HG03025 (cell line): ENCODE measurements around the gene FCGR3A.

Experiments
- ATAC-seq: cut with Tn5 transposase; IDR thresholded peaks from one replicate; pipeline ENCODE4 v1.9.1; 2021; ENCODE audit warnings: mild to moderate bottlenecking, moderate library complexity; ENCODE audit not compliant: unreplicated experiment, low FRiP score

FCGR3A gene

DNA sequence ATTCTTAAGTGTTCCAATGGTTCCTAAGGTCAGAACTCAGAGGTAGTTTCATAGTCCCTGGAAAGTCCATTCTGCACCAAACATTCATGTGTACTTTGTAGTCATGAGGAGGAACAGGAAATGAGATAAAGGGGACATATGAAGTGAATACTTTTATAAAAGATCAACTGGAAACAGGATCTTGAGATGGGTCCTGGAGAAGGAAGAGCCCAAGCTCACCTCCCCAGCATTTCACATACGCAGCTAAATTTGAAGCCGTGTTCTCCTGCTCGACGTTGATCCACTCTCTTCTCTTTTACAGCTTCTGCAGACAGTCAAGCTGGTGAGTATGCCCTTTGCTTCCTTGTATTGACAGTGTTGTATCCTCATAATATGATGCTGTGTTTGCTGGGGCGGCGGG lies 43.9 kb downstream of the FCGR3A start:
- ATAC-seq, result no peak

DNA sequence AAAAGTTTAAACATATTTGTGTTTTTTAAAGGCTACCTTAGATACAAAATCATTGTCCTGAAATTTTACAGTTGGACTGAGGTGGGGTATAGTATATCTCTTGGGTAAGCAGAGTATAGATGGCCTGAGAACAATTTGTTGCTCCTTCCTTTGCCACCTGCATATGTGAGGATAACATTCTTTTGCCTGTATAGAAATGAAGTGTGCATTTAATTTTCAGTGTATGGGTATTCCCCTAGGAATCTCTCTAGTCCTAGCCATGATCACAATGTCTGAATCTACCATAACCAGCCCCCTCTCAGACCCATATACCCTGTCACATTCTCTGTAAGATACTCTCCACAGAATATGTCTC lies 46.2 kb downstream of the FCGR3A start:
- ATAC-seq, result no peak

DNA sequence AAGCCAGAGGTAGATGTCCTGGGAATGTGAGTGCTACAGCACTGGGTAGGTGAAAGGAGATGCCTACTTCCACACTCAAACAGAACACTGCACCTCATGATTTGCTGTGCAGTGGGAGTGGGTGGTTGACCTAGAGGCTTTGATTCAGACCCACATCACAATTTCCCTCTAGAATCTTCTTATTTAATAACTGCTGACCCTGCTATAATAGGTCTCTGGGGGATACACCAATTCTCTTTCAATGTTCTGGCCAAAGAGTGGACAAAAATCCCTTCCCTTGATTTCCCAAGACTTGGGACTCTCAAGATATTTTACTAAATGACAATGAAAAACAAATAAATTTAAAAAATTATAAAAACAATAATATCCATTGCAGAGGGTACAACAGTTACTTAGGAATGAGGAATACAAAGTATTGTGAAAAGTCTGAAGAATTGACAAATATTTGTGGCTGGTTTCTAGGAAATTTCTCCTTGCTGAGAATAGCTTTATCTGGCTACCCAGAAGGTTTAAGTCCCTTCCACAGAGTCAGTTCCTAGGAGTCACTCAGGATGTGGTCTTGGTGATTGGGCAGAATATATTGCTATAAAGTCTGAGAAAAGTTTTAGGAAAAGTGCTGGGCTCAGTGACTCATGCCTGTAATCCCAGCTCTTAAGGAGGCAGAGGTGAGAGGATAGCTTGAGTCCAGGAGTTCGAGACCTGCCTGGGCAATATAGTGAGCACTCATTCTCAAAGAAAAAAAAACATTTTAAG lies 46.8 kb downstream of the FCGR3A start:
- no peak for ATAC-seq

DNA sequence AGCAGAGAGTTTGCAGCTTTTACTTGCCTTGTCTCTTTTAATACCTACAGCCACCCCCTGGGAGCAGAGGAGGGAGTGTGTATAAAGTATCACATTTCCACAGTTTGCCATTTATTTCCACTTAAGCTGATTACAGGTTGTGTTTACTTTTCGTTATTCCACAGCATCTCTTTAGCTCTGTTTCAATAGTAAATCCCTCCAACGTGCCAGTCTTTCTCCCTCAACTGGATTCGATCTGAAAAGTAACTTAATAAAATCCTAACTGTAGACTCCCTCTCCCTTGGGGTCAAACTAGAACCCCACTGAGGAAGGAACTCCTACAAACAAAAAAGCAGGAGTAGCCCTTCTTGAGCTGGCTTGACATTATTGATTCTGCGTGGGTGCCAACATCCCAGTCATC lies 47.4 kb downstream of the FCGR3A start:
- ATAC-seq, result no peak

DNA sequence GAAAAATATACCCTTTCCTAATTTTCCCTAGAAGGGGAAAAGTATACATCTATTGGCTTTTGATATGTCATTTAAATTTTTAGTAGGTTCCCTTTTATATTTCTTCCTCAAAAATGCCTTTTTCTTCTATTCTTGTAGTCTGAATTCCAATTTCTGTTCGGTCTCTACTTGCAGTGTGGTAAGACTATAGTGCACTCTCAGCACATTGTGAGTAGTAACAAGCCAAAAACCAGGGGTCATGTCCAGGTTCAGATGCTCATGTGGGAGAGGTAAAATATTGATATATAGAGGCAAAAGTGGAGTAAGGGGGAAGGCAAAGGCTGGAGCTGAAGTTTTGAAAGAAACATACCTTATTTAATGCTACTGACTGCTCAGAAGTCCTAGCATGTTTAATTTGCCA lies 48.4 kb downstream of the FCGR3A start:
- ATAC-seq, result no peak

DNA sequence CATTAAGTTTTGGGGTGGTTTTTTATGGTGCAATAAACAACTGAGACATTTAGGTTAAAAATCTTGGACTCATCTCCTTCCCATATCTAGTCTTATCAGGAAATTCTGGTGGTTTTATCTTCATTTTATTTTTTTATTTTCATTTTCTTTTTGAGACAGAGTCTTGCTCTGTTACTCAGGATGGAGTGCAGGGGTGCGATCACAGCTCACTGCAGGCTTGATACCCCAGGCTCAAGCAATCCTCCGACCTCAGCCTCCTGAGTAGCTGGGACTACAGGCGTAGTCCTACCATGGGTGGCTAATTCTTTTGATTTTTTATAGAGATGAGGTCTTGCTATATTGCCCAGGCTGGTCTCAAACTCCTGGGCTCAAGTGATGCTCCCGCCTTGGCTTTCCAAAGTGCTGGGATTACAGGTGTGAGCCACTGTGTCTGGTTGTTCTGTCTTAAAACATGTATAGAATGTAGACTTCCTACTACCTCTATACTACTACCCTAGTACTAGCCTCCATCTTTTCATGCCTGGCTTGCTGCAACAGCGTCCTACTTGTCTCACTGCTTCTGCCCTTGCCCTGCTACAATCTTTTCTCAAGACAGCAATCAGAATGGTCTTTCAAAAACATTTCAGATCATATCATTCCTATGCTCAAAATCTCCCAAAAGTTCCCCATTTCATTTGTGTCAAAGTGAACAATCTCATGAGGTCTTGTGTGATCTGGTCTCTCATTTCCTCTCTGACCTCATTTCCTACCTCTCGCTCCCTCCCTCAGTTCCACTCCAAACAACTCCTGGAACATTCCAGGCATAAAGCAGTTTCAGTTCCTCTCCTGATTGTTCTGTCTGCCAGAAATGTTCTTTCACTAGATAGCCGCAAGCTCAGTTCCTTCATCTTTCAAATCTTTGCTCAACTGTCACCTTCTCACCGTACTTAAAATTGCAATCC lies 50.2 kb downstream of the FCGR3A start:
- no peak for ATAC-seq

DNA sequence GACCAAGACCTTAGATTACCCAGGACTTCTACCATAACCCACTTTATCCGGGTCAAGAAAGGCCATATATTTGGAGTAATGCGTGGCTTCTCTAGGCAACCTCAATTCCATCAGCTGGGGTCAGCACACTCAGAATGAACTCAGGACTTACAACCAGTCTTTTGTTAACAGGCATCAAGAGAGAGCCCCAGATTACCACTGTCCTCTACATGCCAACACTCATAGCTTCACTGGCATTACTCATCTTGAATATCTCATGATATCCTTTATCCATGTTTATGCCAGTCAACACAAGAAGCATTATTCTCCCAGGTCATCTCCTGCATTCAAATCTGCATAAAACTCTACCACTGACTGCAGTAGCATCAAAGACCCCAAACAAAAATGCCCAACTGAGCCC lies 51.0 kb downstream of the FCGR3A start:
- ATAC-seq, result no peak

DNA sequence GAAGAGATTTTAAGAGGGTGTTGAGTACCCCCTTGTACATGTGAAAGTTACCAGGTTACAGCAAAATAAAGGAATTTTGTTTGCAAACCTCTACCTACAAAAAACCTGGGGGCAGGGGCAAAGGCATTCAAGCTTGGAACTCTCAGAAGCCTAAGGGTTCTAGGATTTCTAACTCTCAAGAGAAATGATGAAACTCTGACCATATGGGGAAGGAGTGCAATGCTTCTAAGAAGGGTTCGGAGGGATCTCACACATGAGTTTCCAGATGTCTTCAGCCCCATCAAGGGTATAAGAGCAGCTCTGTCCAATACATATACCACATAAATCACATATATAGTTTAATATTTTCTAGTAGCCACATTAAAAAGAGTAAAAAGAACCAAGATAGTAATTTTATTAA lies 51.7 kb downstream of the FCGR3A start:
- no peak for ATAC-seq

DNA sequence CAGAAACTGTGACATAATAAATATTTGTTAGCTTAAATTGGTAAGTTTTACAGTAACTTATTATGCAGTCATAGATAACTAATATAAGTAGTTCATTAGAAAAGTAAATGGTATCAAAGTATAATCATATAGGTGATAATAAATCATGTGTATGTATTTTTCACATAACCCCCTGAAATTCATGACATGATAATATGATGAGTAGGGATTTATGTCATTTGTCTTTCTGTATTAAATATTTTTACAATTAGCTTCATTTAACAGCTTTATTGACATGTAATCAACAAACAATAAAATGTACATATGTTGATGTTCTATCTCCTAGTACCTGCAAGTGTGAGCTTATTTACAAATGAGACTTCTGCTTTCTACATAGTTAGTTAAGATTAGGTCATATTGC lies 54.1 kb downstream of the FCGR3A start:
- no peak for ATAC-seq

DNA sequence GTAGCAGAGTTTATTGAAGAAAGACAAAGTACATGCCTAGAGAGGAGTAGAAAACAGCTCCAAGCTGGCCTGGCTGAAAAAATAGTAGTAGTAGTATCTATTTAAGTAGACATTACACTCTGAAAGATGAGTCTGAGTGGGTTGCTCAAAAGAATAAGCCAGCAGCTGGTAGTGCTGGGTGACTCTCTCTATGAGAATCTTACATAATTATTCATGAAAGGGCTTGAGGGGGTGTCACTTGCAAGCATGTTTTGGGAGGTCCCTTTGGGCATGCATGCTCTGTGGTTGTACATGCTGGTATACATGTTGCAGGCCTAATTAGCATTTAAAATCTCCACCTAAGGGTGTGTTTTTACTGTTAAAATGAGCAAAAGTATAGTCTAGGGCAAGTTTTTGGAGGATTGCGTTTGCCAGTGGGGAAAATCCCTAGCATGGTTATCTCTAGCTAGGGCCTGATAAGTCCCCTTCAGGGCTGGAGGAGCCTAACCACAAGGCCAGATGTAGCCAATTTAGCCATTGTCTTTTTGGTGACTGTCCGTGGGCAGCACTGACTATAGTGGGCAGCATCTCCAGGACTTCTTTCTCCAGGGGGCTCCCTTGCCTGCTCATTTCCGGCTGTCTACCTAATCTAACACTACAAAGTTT lies 55.4 kb downstream of the FCGR3A start:
- ATAC-seq, result no peak

DNA sequence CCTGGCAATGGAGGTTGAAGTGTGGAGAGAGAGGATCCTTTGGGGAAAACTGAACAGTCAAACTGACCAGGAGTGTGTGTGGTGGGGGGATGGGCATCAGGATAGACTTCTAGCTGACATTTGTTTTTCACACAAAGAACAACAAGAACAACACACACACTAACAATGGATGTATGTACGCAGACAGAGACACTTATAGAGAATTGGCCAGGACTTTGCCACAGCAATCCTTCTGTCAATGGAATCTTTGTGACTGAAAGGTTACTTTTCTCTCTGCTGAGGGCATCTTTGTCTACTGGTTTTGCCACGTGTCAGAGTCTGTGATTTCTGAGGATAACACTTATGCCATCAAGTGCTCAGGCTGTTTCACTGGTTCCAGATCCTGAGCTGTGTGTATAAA lies 56.8 kb downstream of the FCGR3A start:
- no peak for ATAC-seq
